ENCODE results near the gene ANKRD11. TPM values are rescaled to one million over a fixed set of nuclear protein-coding genes. Genes with fewer than 3 reads are reported as not detected.
A peak's percentile ranks its signal among the peaks of the same experiment; 100 is the strongest.

Gene ANKRD11
- total RNA-seq, 1 experiment from 2014 or later, result 34.4 TPM

DNA sequence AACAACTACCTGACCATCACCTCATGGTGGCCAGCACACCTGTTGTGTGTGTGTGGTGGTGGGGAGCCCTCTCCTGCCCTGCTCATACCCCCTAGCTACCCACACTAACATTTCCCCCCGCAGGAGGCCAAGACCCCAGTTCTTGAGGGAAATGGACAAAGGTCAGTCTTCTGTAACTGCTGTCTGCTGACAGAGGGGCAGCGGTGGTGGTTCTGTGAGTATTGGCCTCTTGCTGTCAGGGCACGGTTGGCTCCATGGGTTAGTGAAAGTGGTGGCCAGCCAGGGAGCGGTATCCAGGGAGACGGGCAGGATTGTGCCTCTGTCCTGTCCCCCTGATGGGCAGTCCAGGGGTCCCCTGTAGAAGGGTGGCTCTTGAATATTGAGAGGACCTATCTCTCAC lies 246.7 kb downstream of the ANKRD11 start:
- no peak for DNase-seq (ENCODE audit: low spot score)

DNA sequence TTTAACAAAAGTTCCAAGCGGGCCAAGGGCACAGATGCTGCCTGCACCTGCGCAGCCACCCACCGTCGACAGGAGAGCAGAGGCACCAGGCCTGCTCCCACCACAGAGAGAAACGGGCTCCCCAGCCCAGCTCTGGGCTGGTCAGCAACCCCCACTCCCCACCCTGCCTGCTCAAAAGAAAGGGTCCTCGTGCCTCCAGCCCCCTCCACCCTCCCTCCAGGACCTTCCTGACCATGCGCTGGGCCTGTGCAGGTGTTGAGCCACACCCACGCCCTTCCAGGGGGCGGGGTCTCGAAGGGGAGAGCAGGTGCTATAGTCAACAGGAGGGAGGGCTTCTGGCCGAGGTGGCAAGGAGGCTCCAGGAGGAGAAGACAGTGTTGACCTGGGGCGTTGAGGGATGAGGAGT lies 247.6 kb downstream of the ANKRD11 start:
- DNase-seq (ENCODE audit: low spot score), result no peak

DNA sequence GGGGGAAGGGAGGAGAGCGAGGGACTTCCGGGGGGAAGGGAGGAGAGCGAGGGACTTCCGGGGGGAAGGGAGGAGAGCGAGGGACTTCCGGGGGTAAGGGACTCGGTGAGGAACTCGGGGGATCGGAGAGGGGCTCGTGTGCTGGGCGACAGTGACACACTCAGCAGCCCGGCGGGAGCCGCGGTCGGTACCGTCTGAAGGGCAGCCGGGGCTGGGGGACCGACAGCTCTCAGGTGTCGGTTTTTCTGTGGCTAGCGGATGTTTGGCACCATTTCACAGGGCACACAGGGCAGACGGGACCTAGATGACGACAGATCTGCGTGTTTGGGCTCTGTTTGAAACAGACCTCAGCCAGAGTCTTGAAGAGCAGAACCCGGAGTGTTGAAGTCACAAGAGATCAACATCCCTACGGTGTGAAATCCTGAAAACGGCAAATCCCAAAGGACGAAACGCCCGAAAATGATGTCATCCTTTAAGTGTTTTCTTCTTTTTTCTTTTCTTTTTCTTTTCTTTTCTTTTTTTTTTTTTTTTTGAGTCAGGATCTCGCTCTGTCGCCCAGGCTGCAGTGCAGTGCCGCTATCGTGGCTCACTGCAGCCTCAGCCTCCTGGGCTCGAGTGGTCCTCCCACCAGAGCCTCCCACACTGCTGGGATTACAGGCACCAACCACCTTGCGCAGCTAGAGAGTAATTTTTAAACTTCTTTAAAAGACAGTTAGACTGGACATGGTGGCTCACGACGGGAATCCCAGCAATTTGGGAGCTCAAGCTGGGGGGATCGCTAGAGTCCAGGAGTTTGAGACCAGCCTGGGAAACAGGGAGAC lies 249.0 kb downstream of the ANKRD11 start:
- peak; percentile 69 for DNase-seq (ENCODE audit: low spot score)

DNA sequence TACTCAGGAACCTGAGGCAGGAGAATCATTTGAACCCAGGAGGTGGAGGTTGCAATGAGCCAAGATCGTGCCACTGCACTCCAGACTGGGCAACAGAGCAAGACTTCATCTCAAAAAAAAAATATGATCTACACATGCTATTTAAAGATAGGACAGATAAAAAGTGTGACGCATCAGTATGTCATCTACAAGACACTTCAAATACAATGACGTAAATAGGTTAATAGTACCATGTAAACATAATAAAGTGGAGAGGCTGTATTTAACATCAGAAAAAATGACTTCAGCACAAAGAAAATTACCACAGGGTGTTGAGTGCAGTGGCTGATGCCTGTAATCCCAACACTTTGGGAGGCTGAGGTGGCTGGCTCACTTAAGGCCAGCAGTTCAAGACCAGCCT lies 252.6 kb downstream of the ANKRD11 start:
- DNase-seq (ENCODE audit: low spot score), result no peak

DNA sequence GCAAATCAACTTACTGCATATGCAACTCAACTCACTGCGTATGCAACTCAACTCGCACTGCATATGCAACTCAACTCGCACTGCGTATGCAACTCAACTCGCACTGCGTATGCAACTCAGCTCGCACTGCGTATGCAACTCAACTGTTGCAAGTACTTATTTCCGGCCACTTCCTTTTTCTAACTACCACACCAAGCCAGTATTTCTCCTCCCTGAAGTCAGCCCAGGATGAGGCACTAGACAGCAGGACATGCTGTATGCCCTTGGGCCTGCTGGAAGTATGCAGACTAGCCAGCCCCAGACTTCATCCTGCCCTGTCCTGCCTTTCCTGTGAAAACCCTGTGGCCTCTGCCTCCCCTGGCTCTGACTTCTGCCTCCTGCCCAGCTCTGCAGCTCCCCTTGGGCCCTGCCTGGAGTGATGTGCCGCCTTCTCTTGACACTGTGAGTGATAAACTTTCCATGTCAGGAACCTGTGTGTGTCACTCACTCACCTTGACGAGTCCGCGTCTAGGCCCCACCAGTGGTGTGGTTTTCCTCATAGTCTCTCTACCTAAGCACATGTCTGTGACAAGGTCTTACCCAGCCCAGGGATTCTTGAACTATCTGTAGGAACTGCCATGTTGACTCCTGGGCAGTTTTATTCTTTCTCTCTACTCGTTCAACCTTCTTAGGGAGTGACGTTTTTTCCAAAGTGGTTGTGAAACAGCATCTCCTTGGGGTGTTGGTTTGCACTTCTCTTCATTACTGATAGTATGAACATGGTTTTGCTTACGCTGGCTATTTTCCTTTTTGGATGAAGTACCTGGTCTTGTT lies 256.5 kb downstream of the ANKRD11 start:
- no peak for DNase-seq (ENCODE audit: low spot score)

DNA sequence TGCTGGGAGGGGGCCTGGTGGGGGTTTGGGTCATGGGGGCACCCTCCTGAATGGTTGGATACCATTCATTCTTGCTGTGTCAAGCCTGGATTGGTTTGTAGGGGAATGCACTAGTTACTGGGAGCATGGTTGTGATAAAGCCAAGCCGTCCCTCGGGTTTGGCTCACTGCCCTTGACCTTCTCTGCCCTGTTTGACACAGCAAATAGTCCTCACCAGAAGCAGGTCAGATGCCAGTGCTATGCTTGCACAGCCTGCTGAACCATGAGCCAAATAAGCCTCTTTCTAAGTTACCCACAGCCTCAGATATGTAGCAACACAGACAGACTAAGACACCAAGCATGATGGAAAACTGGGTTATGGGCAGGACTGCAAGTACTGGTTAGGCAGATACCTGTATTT lies 258.3 kb downstream of the ANKRD11 start:
- DNase-seq (ENCODE audit: low spot score), result no peak

DNA sequence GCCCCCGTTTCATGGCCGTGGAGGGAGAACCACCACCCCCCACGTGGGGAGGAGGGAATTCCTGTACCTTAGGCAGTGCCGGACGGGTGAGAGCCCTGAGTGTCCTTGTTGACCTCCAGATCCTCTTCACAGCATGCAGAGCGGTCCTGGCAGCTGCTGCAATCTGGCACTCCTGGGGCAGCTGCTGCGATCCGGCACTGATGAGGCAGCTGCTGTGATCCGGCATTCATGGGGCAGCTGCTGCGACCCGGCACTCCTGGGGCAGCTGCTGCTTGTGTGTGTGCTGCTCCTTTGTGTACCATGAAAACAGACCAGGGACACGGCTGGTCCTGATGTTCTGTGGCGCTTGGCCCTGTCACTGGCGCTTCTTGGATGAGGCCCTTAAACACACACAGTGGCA lies 260.1 kb downstream of the ANKRD11 start:
- DNase-seq (ENCODE audit: low spot score), result no peak

DNA sequence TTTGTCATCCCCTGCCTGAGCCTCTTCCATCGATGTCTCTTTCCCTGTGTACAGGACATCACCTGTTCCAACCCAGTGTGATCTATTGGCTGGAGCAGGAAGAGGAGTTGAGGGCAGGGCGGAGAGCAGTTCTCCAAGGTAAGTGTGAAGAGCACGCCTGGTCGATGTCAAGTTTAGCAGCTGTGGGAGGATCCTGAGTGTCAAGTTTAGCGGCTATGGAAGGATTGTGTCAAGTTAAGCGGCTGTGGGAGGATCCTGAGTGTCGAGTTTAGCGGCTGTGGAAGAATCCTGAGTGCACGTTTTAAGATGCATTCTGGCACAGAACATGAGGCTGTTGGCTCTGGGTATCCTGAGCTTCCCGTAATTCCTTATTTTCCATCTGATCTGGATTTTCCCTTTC lies 265.7 kb downstream of the ANKRD11 start:
- DNase-seq (ENCODE audit: low spot score), result no peak

DNA sequence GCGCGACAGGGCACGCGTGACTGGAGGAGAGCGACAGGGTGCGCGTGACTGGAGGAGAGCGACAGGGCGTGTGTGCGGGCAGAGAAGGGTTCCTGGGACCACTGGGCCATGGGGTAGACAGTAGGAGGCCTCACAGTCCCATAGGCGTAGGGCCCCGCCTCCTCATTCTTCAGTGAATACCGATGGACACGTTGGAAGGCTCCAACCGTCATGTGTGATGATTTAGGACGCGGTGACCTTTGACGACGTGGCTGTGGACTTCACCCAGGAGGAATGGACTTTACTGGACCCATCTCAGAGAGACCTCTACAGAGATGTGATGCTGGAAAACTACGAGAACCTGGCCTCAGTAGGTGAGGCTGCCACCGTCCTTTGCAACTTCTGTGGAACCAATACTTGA lies 267.4 kb downstream of the ANKRD11 start:
- DNase-seq (ENCODE audit: low spot score), result no peak

DNA sequence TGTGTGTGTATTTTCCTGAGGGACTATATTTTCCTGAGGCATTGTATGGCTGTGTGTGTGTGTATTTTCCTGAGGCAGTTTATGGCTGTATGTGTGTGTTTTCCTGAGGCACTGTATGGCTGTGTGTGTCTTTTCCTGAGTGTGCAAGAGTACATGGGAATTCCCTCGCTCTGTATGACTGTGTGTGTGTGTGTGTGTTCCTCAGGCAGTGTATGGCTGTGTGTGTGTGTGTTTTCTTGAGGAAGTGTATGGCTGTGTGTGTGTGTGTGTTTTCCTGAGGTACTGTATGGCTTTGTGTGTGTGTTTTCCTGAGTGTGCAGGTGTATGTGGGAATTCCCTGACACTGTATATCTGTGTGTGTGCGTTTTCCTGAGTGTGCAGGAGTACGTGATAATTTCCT lies 268.8 kb downstream of the ANKRD11 start:
- DNase-seq (ENCODE audit: low spot score), result no peak

DNA sequence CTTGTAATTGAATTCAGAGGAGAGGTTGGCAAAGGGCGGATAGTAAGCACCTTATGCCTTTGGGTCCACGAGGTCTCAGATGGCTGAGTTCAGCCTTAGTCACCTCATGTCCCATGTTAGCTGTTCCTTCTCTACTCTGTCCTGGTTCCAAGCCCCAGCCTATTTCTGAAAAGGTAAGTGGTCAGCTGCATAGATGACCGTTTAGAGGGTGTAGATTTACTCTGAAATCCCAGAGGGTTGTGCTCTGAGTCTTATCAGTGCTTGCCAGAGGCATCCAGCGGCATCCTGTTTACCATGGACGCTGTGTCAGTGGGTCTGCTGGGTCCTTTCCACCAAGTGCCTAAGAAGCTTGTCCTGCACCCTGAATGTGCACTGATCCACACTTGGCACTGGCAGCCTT lies 271.0 kb downstream of the ANKRD11 start:
- DNase-seq (ENCODE audit: low spot score), result no peak

Other genes with a start within 250 kb of the ANKRD11 start
- gene SPG7, start 17.8 kb upstream of the ANKRD11 start, total RNA-seq (2014; rRNA removed; shearing (Covaris generic)), result 45.0 and 46.7 TPM in 2 replicates
- 3,458 and 4,141 TPM in 2 replicates for gene RPL13, start 70.1 kb upstream of the ANKRD11 start, total RNA-seq (2014; rRNA removed; shearing (Covaris generic))
- gene CPNE7, start 85.2 kb upstream of the ANKRD11 start, total RNA-seq (2014; rRNA removed; shearing (Covaris generic)), result 3.9 and 10.0 TPM in 2 replicates
- not detected in 2 replicates for gene DPEP1, start 123.1 kb upstream of the ANKRD11 start, total RNA-seq (2014; rRNA removed; shearing (Covaris generic))
- gene CHMP1A, start 167.1 kb upstream of the ANKRD11 start, total RNA-seq (2014; rRNA removed; shearing (Covaris generic)), result 70.7 and 95.1 TPM in 2 replicates
- gene SPATA33, start 167.3 kb upstream of the ANKRD11 start, total RNA-seq (2014; rRNA removed; shearing (Covaris generic)), result 6.4 and 9.9 TPM in 2 replicates
- 23.0 and 37.5 TPM in 2 replicates for gene CDK10, start 196.1 kb upstream of the ANKRD11 start, total RNA-seq (2014; rRNA removed; shearing (Covaris generic))
- 8.1 and 9.2 TPM in 2 replicates for gene SPATA2L, start 211.1 kb upstream of the ANKRD11 start, total RNA-seq (2014; rRNA removed; shearing (Covaris generic))
- gene VPS9D1, start 230.3 kb upstream of the ANKRD11 start, total RNA-seq (2014; rRNA removed; shearing (Covaris generic)), result 4.1 and 6.0 TPM in 2 replicates
- 5.9 and 6.9 TPM in 2 replicates for gene ZNF276, start 231.0 kb upstream of the ANKRD11 start, total RNA-seq (2014; rRNA removed; shearing (Covaris generic))